HG02943 (cell line): ENCODE results near the gene ATP2B3.

ENCODE experiments used
- ATAC-seq: cut with Tn5 transposase; IDR thresholded peaks from one replicate; pipeline ENCODE4 v1.9.1; 2021; ENCODE audit warnings: mild to moderate bottlenecking, low read depth, moderate library complexity; ENCODE audit not compliant: unreplicated experiment

Gene ATP2B3

GRCh38 chrX:153609917-153610835 lies 92.7 kb downstream of the ATP2B3 start:
- no peak for ATAC-seq

GRCh38 chrX:153610836-153611213 lies 93.4 kb downstream of the ATP2B3 start:
- ATAC-seq = no peak

GRCh38 chrX:153611298-153612095 lies 94.1 kb downstream of the ATP2B3 start:
- no peak for ATAC-seq

- ATAC-seq = no peak
These were observed 95.0 kb downstream of the ATP2B3 start for GRCh38 chrX:153612413-153612812.

- ATAC-seq = no peak
These were observed 97.4 kb downstream of the ATP2B3 start for GRCh38 chrX:153614818-153615217.

GRCh38 chrX:153620576-153620975 lies 103.1 kb downstream of the ATP2B3 start:
- ATAC-seq = no peak

GRCh38 chrX:153621949-153622598 lies 104.6 kb downstream of the ATP2B3 start:
- no peak for ATAC-seq

GRCh38 chrX:153622661-153623309 lies 105.3 kb downstream of the ATP2B3 start:
- ATAC-seq = no peak

- ATAC-seq = no peak
These were observed 106.0 kb downstream of the ATP2B3 start for GRCh38 chrX:153623310-153624029.

- no peak for ATAC-seq
These were observed 107.0 kb downstream of the ATP2B3 start for GRCh38 chrX:153624196-153625091.

GRCh38 chrX:153625271-153626024 lies 108.0 kb downstream of the ATP2B3 start:
- no peak for ATAC-seq

GRCh38 chrX:153626025-153626633 lies 108.7 kb downstream of the ATP2B3 start:
- no peak for ATAC-seq

- ATAC-seq = no peak
These were observed 109.6 kb downstream of the ATP2B3 start for GRCh38 chrX:153626863-153627674.

GRCh38 chrX:153627675-153628111 lies 110.3 kb downstream of the ATP2B3 start:
- no peak for ATAC-seq

- no peak for ATAC-seq
These were observed 110.7 kb downstream of the ATP2B3 start for GRCh38 chrX:153628129-153628528.

- no peak for ATAC-seq
These were observed 111.2 kb downstream of the ATP2B3 start for GRCh38 chrX:153628665-153629064.

GRCh38 chrX:153631346-153631745 lies 113.9 kb downstream of the ATP2B3 start:
- no peak for ATAC-seq
